GM23248 (cell line): Measurements from ENCODE around the gene GATAD2A. TPM values are rescaled to one million over a fixed set of nuclear protein-coding genes. Genes with fewer than 3 reads are reported as not detected.
"Not testable (repeated sequence)": the region's sequence is repeated elsewhere in the genome, so short reads cannot be mapped to it uniquely, and the experiment has no call there.

ENCODE experiments used
- DNase-seq: peaks from one replicate; pipeline ENCODE4 v3.0.0-alpha.2; 2015
- H2AFZ ChIP-seq: fragments of 200-600 bp; sonication (generic); 2 replicates; pipeline ENCODE4 v1.6.1; 2016; ENCODE audit warnings: antibody characterized with exemption
- H3F3A ChIP-seq: fragments of 200-600 bp; sonication (generic); 2 replicates; pipeline ENCODE4 v1.6.1; 2016; ENCODE audit warnings: mild to moderate bottlenecking, antibody characterized with exemption, mixed run types; ENCODE audit not compliant: insufficient read depth
- H3K27ac ChIP-seq: fragments of 200-600 bp; sonication (generic); 2 replicates; pipeline ENCODE4 v1.5.1; 2016; ENCODE audit warnings: mild to moderate bottlenecking
- H3K27me3 ChIP-seq: fragments of 200-600 bp; sonication (generic); replicated peaks from 2 replicates; pipeline ENCODE4 v1.6.1; 2016; ENCODE audit warnings: mild to moderate bottlenecking; ENCODE audit not compliant: insufficient read depth
- H3K36me3 ChIP-seq: fragments of 200-600 bp; sonication (generic); 2 replicates; pipeline ENCODE4 v1.6.1; 2016; ENCODE audit warnings: low read depth, mild to moderate bottlenecking
- H3K4me1 ChIP-seq: fragments of 200-600 bp; sonication (generic); 2 replicates; pipeline ENCODE4 v1.6.1; 2016; ENCODE audit warnings: mild to moderate bottlenecking; ENCODE audit not compliant: insufficient read depth
- H3K4me2 ChIP-seq: fragments of 200-600 bp; sonication (generic); one replicate; pipeline ENCODE4 v1.6.1; 2016; ENCODE audit warnings: mild to moderate bottlenecking; ENCODE audit not compliant: unreplicated experiment
- H3K4me3 ChIP-seq: fragments of 200-600 bp; sonication (generic); 2 replicates; pipeline ENCODE4 v1.5.1; 2016; ENCODE audit warnings: mild to moderate bottlenecking
- H3K79me2 ChIP-seq: fragments of 200-600 bp; sonication (generic); 2 replicates; pipeline ENCODE4 v1.6.1; 2016; ENCODE audit warnings: mild to moderate bottlenecking; ENCODE audit not compliant: insufficient read depth
- H3K9ac ChIP-seq: fragments of 200-600 bp; sonication (generic); 2 replicates; pipeline ENCODE4 v1.6.1; 2016; ENCODE audit warnings: mild to moderate bottlenecking
- H3K9me2 ChIP-seq: fragments of 200-600 bp; sonication (generic); 2 replicates; pipeline ENCODE4 v1.6.1; 2016; ENCODE audit warnings: mixed run types, mild to moderate bottlenecking, moderate library complexity; ENCODE audit not compliant: insufficient read depth
- H3K9me3 ChIP-seq: fragments of 200-600 bp; sonication (generic); one replicate; pipeline ENCODE4 v1.6.1; 2017; ENCODE audit warnings: low read depth
- H4K20me1 ChIP-seq: fragments of 200-600 bp; sonication (generic); 2 replicates; pipeline ENCODE4 v1.6.0; 2016; ENCODE audit not compliant: insufficient read depth
- EZH2 ChIP-seq: fragments of 200-600 bp; sonication (generic); IDR thresholded peaks from 2 replicates; pipeline ENCODE4 v1.6.1; 2018; ENCODE audit warnings: antibody characterized with exemption, mild to moderate bottlenecking; ENCODE audit not compliant: insufficient read depth, poor library complexity, severe bottlenecking
- EZH2phosphoT487 ChIP-seq: fragments of 200-600 bp; sonication (generic); IDR thresholded peaks from 2 replicates; pipeline ENCODE4 v1.6.1; 2018; ENCODE audit warnings: antibody characterized with exemption, moderate library complexity, mild to moderate bottlenecking, low read depth; ENCODE audit not compliant: insufficient read depth
- WGBS, 2 experiments: methylation state at CpG; one replicate each; pipeline ENCODE4 v1.1.6; 2015 to 2017; ENCODE audit warnings: low lambda C conversion rate in 2 of 2, low coverage in 1 of 2; ENCODE audit errors: missing lambda C conversion rate in 2 of 2; 5-methylcytosine and 5-hydroxymethylcytosine counted together
- in situ Hi-C: fragments of 300-500 bp; cut with MboI; formaldehyde crosslinking; loops from 2 replicates; pipeline ENCODE4 v1.15.0; 2020
- polyA plus RNA-seq: library from polyadenylated mRNA; unstranded; fragments of >200 nt; fragmentation: Nextera tagmentation; extraction: Ambion mirVana; gene quantifications from 2 replicates; pipeline ENCODE4 v1.2.1, GENCODE V29; 2016
- total RNA-seq: library from RNA; depleted of rRNA; stranded (reverse); fragments of >200 nt; shearing (Covaris generic); gene quantifications from 2 replicates; pipeline ENCODE4 v1.2.3, GENCODE V29; 2014

Gene GATAD2A
- total and polyA plus RNA-seq, 2 experiments from 2014 or later: 15.4 to 52.1 TPM

GRCh38 chr19:19372656-19373416 is 32.6 kb upstream of the GATAD2A start:
- peak overlapping the region; percentile 89 for H2AFZ ChIP-seq
- H3K4me3 ChIP-seq: peak overlapping the region; percentile 27; the same call in 1 of the 2 replicates
- no peaks in the 10 kb centered on the region for H3K9me2 ChIP-seq
- no peaks in the 10 kb centered on the region for H3K79me2 ChIP-seq
- no peak overlapping the region for H3K4me2 ChIP-seq
- in situ Hi-C loops: no loop called here
- no peaks in the 10 kb centered on the region for H3K36me3 ChIP-seq
- H3F3A ChIP-seq: peaks cover 5% of the 10 kb centered on the region; the same call in 1 of the 2 replicates
- peak overlapping the region; percentile 35; the same call in 1 of the 2 replicates for H3K27ac ChIP-seq
- H4K20me1 ChIP-seq: no peaks in the 10 kb centered on the region
- no peak overlapping the region for H3K9ac ChIP-seq
- H3K4me1 ChIP-seq: no peaks in the 10 kb centered on the region
- peak; percentile 76 for DNase-seq
- H3K9me3 ChIP-seq: no peaks in the 10 kb centered on the region
- WGBS, 2 experiments: 55 to 57% methylated on average over 8 of the region's 8 CpGs
- no peaks in the 10 kb centered on the region for H3K27me3 ChIP-seq
- TF ChIP-seq EZH2phosphoT487: no peak
- no peak for TF ChIP-seq EZH2

GRCh38 chr19:19379527-19379926 is 25.9 kb upstream of the GATAD2A start:
- H3K9ac ChIP-seq: no peak overlapping the region
- H3K4me3 ChIP-seq: no peak overlapping the region
- H3K4me1 ChIP-seq: peaks cover 3% of the 10 kb centered on the region
- no peaks in the 10 kb centered on the region for H3K9me2 ChIP-seq
- H3F3A ChIP-seq: no peaks in the 10 kb centered on the region
- no peak for DNase-seq
- H4K20me1 ChIP-seq: no peaks in the 10 kb centered on the region
- no peaks in the 10 kb centered on the region for H3K9me3 ChIP-seq
- TF ChIP-seq EZH2: no peak
- TF ChIP-seq EZH2phosphoT487: no peak
- in situ Hi-C loops: no loop called here
- H3K4me2 ChIP-seq: no peak overlapping the region
- no peak overlapping the region for H3K27ac ChIP-seq
- peaks cover 4% of the 10 kb centered on the region; the same call in 1 of the 2 replicates for H3K79me2 ChIP-seq
- no peaks in the 10 kb centered on the region for H3K27me3 ChIP-seq
- H2AFZ ChIP-seq: no peak overlapping the region
- WGBS, 2 experiments: 17 to 19% methylated on average over 2 of the region's 2 CpGs
- H3K36me3 ChIP-seq: no peaks in the 10 kb centered on the region

GRCh38 chr19:19380316-19380715 is 25.2 kb upstream of the GATAD2A start:
- H3K4me1 ChIP-seq, H3K9ac ChIP-seq, H3K27me3 ChIP-seq, H4K20me1 ChIP-seq, H3K4me2 ChIP-seq, H3K27ac ChIP-seq, H3K4me3 ChIP-seq, H3K36me3 ChIP-seq, H3K79me2 ChIP-seq, H3K9me3 ChIP-seq, H3K9me2 ChIP-seq, H2AFZ ChIP-seq, DNase-seq, H3F3A ChIP-seq, in situ Hi-C loops: not testable (repeated sequence)
- 94 to 95% methylated on average over 12 of the region's 12 CpGs for WGBS, 2 experiments

- 91% methylated on average over 11 of the region's 11 CpGs for WGBS, 2 experiments
- Histone ChIP-seq H3K79me2 (peaks cover 13% of the 10 kb centered on the region), H3K27me3 (no peaks in the 10 kb centered on the region), H3K4me1 (peaks cover 6% of the 10 kb centered on the region), H3K9me2 (no peaks in the 10 kb centered on the region), H3K4me3 (no peak overlapping the region), H3K36me3 (no peaks in the 10 kb centered on the region), H3F3A (no peaks in the 10 kb centered on the region), H3K27ac (no peak overlapping the region), H3K4me2 (no peak overlapping the region), H3K9ac (no peak overlapping the region), H3K9me3 (no peaks in the 10 kb centered on the region), H4K20me1 (no peaks in the 10 kb centered on the region), H2AFZ (no peak overlapping the region)
- TF ChIP-seq EZH2phosphoT487: no peak
- TF ChIP-seq EZH2: no peak
- in situ Hi-C loops: no loop called here
- DNase-seq: no peak
Observed at GRCh38 chr19:19381007-19381926, 24.2 kb upstream of the GATAD2A start.
